Measurements from ENCODE around the gene FAM107B. TPM values are rescaled to one million over a fixed set of nuclear protein-coding genes. Genes with fewer than 3 reads are reported as not detected.

Gene FAM107B
- total and polyA plus RNA-seq, 2 donors (not counting 3 experiments of a cell fraction or from before 2014, with no cell fraction given) = 39.2 to 176 TPM

- Histone ChIP-seq H3K27ac (ENCODE audit: insufficient read depth, low read depth, low read length) (no peak overlapping the region), H3K4me3 (replicated peaks in 1 of 3; ENCODE audit: insufficient read depth in 1 of 3, low read depth in 1 of 3, low read length in 3 of 3) (no peak overlapping the region), H3K36me3 (ENCODE audit: control insufficient read depth in 2 of 2, extremely low read depth in 1 of 2, insufficient read depth in 2 of 2, low read length in 2 of 2) (no peaks in the 10 kb centered on the region), H3K9ac (replicated peaks; ENCODE audit: extremely low read depth, insufficient read depth, low read length) (no peak overlapping the region), H3K79me2 (ENCODE audit: control insufficient read depth, insufficient read depth, low read length) (no peaks in the 10 kb centered on the region), H2AFZ (ENCODE audit: low read depth, low read length) (no peak overlapping the region), H3K9me1 (replicated peaks; ENCODE audit: control insufficient read depth, extremely low read depth, insufficient read depth, low read length) (no peaks in the 10 kb centered on the region), H3K4me1 (ENCODE audit: control insufficient read depth, extremely low read depth, insufficient read depth, low read length) (peaks cover 17% of the 10 kb centered on the region), H3K4me2 (ENCODE audit: insufficient read depth, low read length) (no peak overlapping the region), H3K27me3 (ENCODE audit: control insufficient read depth in 2 of 2, insufficient read depth in 2 of 2, low read length in 2 of 2) (no peaks in the 10 kb centered on the region), H3K9me3 (replicated peaks; ENCODE audit: control insufficient read depth, insufficient read depth, low read length) (no peaks in the 10 kb centered on the region), H4K20me1 (replicated peaks; ENCODE audit: control insufficient read depth, extremely low read depth, insufficient read depth, low read length) (no peaks in the 10 kb centered on the region)
- ChIA-PET POLR2A (no interaction called here), CTCF (no interaction called here)
- BruUV-seq (replicated peaks) = no TSS peak
- DNase-seq (ENCODE audit: low read depth, low spot score) (no peak), FAIRE-seq (no peak)
- TF ChIP-seq EZH2 (IDR thresholded peaks at IDR 0.05; ENCODE audit: borderline replicate concordance, low read depth, low read length, severe bottlenecking) = no peak
- no peak for TF ChIP-seq POLR2AphosphoS5 (IDR thresholded peaks at IDR 0.05; ENCODE audit: insufficient read depth, low read depth, low read length)
- TF ChIP-seq CTCF (IDR thresholded peaks at IDR 0.05; ENCODE audit: extremely low read depth in 1 of 2, insufficient read depth in 1 of 2, low read depth in 1 of 2, low read length in 2 of 2) = no peak
- TF ChIP-seq POLR2A (IDR thresholded peaks at IDR 0.05; ENCODE audit: low read depth, low read length) = no peak
- TF ChIP-seq MAX (IDR thresholded peaks at IDR 0.05; ENCODE audit: insufficient read depth, insufficient read length) = no peak
- no peak for TF ChIP-seq FOS (IDR thresholded peaks at IDR 0.05; ENCODE audit: borderline replicate concordance, insufficient read depth, low read length)
- TF ChIP-seq GATA2 (IDR thresholded peaks at IDR 0.05; ENCODE audit: insufficient read depth, insufficient read length, low read depth, low read length) = no peak
- TF ChIP-seq JUN (IDR thresholded peaks at IDR 0.05; ENCODE audit: borderline replicate concordance, insufficient read depth, insufficient read length, low read depth) = no peak
- intact Hi-C loops (cut with micrococcal nuclease) = no loop called here
- dilution Hi-C loops (cut with MboI; ENCODE audit: extremely low pct_ligation_motif_present, low sequenced_read_pairs) = no loop called here
Observed at GRCh38 chr10:14775656-14776055, 959 bp upstream of the FAM107B start.

All from endothelial cell of umbilical vein (primary cell).